GM21737 (cell line): Measurements from ENCODE around the gene RRP1B.

Experiments
- ATAC-seq: cut with Tn5 transposase; IDR thresholded peaks from one replicate; pipeline ENCODE4 v1.9.1; 2021; ENCODE audit warnings: mild to moderate bottlenecking, moderate library complexity; ENCODE audit not compliant: unreplicated experiment

The RRP1B gene

DNA sequence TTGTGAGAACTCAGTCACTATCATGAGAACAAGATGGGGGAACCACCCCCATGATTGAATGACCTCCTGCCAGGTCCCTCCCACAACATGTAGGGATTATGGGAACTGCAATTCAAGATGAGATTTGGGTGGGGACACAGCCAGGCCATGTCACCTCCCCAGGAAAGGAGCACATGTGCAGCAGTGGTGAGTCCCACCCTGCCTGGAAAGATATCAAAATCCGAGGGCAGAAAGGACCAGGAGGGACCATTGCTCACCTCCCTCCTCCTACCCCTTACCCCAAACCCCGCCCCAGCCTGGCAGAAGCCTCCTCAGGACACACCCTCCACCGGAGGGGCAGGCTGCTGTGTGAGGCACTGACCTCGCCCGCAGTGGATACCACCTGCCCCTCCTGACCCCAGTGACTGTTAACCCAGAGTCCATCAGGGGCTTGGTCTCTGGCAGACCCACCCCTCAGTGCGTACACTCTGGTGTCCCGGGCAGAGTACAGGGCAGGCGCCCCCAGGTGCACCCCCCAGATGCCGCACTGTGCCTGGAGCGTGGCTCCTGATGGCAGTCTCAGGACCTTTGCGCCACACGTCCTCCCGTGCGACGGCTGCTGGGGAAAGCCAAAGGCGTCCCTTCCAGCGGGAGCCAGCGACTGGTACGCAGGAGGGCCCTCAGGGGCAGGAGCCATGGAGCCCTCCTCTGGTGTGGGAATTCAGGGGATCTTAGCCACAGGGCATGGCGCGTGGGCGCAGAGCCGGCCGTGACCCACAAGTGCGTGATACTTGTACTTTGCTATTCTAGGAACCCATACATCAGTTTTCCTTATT is 80.5 kb downstream of the RRP1B start:
- ATAC-seq: no peak

DNA sequence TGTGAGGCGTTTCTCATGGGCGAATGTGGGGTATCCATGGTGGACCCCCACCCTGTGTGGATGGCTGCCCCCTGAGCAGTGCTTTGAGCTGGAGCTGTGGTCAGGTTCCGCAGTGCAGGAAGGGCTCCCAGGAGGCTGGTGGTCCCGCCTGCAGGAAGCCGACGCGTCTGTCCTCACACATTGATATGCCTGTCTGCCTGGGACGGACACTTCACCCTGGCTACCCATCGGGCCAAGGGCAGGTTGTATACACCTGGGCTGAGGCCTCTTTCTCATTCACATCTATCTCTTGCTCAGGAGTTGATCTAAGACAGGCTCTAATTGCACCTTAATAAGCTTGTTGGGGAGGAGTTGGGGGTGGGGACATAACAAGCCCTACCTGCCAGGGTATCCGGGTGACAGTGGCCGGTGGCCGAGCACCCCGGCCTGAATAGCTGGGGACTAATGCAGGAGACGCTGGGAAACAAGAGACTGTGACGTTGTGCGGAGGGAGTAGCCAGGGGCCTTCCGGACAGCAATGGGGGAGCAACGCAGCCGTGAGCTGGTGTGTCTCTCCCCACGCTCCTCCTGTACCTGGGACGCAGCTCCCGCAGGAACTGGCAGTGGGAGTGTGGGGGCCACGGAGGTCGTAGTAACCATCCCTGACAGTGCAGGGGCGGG is 81.3 kb downstream of the RRP1B start:
- ATAC-seq: no peak

DNA sequence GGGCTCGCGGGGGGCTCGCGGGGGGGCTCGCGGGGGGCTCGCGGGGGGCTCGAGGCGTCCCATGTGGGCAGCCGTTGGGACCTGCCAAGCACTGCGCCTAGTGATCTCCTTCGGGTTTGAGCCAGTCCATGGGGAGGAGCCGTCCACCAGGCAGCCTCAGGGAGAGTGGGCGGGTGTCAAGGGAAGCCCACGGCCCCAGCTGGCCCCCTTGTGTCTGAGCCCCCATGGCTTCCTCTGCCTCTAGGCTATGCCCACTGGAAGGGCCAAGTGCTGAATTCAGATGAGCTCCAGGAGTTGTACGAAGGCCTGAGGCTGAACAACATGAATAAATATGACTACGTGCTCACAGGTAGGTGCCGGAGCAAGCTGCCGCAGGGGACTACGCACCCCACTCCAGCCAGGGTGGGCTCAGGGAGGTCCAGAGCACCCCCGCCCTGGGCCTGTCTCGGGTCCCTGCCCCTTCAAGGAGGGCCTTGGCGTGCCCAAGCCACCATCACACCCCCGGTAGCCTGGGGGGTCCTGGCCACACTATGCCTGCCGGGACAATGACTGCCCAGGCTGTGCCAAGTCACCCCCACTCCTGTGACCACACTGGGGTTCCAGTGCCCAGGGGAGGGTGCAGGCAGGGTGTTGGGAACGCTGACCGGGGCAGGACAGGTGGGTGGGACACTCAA is 82.2 kb downstream of the RRP1B start:
- ATAC-seq: no peak

DNA sequence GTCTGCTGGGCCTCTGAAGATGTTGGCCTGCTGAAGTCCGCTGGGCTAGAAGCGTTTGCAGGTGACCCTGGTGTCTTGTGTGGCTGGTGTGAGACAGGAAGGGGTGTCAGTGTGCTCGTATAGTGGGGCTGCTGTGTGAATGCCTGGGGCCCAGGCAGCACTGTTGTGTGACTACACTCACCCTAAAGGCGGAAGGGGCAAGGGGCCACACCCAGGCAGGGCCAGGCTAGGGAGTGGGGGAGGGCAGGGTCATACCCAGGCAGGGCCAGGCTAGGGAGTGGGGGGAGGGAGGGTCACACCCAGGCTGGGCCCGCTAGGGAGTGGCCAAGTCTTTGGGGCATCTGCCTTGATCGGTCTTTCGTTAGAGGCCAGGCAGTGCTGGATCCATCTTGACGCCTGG is 84.6 kb downstream of the RRP1B start:
- ATAC-seq: no peak

DNA sequence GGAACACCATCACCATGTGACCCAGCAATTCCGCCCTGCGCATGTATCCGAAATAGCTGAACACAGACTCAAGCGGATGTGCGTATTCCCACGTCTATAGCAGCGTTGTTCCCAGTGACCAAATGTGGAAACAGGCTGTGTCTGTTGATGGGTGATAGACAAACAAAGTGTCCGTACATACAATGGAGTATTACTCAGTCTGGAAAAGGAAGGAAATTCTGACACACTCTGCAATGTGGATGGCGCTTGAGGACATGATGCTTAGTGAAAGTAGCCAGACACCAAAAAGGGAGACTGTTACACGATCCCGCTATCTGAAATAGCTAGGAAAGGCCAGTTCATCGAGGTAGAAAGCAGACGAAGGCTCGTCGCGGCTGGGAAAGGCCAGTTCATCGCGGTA is 85.4 kb downstream of the RRP1B start:
- ATAC-seq: no peak
